GM12874 (cell line): Measurements from ENCODE around the gene OR2J3.

ENCODE experiments used
- TF ChIP-seq, protein P1 (sequence below): IDR thresholded peaks from 2 replicates; pipeline ENCODE4 v1.5.1; 2011; ENCODE audit warnings: low read depth, mild to moderate bottlenecking, control low read depth, low read length, moderate library complexity; ENCODE audit not compliant: insufficient read depth

Gene OR2J3

DNA sequence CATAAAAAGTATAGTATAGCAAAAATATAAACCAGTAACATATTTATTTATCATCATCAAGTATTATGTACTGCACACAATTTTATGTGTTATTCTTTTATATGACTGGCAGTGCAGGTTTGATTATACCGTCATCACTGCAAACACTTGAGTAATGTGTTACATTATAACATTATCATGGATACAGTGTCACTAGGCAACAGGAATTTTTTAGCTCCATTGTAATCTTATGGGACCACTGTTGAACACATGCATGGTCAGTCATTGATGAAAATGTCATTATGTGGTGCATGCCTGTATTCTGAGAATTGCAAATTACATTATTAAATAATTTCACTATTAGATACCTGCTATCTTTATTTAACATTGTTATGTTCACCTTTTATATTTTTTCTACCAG, 33.7 kb downstream of the OR2J3 start:
- TF ChIP-seq, protein P1, sequence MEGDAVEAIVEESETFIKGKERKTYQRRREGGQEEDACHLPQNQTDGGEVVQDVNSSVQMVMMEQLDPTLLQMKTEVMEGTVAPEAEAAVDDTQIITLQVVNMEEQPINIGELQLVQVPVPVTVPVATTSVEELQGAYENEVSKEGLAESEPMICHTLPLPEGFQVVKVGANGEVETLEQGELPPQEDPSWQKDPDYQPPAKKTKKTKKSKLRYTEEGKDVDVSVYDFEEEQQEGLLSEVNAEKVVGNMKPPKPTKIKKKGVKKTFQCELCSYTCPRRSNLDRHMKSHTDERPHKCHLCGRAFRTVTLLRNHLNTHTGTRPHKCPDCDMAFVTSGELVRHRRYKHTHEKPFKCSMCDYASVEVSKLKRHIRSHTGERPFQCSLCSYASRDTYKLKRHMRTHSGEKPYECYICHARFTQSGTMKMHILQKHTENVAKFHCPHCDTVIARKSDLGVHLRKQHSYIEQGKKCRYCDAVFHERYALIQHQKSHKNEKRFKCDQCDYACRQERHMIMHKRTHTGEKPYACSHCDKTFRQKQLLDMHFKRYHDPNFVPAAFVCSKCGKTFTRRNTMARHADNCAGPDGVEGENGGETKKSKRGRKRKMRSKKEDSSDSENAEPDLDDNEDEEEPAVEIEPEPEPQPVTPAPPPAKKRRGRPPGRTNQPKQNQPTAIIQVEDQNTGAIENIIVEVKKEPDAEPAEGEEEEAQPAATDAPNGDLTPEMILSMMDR: no peak

DNA sequence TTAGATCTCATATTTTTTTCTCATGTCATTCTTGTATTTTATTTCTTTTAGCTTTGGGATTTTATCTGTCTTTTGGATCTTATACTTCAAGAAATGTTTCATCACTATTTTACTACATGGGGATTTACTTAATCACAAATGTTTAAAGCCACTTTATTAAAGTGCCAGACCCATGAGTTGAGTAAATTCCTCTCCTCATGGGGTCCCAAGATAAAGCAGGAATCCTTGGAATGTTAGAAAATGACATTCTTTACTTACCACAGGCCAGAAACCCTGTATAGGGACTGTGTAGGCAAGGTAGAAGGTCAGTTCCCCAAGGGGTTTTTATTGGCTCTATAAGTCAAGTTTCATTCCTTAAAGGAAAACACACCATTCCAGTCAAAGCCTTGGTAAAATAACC, 34.5 kb downstream of the OR2J3 start:
- TF ChIP-seq, protein P1: no peak

DNA sequence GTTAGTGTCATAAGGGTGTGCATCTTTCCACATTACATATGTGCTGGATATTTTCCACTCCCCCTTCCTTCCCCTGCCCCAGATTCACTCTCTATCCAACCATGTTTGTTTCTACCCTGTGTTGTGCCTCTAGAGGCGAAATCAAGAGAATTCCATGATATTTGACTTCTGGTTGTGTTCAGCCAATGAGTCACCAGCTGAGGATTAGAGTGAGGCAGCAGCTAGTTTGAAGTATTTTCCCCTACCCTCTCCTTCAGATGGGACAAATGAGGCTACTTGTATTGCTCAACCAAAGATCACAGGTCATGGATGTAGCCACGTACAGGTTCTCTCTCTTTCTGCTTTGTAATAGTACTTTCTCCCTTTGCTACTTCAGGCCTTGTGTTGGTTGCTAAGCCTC, 38.3 kb downstream of the OR2J3 start:
- TF ChIP-seq, protein P1: no peak

DNA sequence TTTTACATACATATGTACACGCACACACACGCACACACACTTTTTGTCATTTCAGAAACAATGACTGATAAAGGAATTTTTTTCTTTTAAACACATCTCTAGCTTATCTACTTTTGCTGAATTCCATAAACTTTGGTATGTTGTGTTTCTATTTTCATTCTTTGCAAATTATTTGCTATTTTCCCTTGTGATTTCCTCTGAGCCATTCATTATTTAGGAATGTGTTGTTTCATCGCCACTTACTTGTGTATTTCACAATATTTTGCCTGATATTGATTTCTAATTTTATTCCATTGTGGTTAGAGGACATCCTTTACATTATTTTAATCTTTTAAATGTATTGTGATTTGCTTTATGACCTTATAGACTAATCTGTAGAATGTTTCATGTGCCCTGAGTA, 39.2 kb downstream of the OR2J3 start:
- TF ChIP-seq, protein P1: no peak

DNA sequence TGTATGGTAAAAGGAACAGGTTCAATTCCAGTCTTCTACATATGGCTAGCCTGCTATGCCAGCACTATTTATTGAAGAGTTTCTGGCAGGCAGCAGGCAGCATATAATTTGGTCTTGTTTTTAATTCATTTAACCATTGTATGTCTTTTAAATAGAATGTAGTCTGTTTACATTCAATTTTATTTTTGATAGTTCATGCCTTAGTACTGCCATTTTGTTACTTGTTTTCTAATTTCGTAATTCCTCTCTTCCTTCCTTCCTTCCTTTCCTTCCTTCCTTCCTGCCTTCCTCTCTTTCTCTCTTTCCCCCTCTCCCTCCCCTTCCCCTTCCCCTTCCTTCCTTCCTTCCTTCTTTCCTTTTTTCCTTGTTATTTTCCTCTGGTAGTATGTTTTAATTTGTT, 45.2 kb downstream of the OR2J3 start:
- TF ChIP-seq, protein P1: no peak
